H1 (cell line): ENCODE data around the gene FRMD4B. TPM values are rescaled to one million over a fixed set of nuclear protein-coding genes. Genes with fewer than 3 reads are reported as not detected.

Source experiments
- CTCF ChIA-PET: fragments of 300-600 bp; sonication (Branson Sonifier 250); formaldehyde crosslinking; loops from one replicate; lab custom pipeline; 2021; ENCODE audit not compliant: partially characterized antibody; lab: Charles Lee
- POLR2A ChIA-PET: fragments of 300-600 bp; sonication (Branson Sonifier 250); formaldehyde crosslinking; loops from one replicate; lab custom pipeline; 2021; ENCODE audit warnings: inconsistent platforms; ENCODE audit not compliant: partially characterized antibody; lab: Charles Lee
- DNase-seq, 2 experiments: peaks; one replicate each; pipeline versions ENCODE4 v3.0.0 to v3.0.0-alpha.2; 2010 to 2022; ENCODE audit warnings: low spot score in 2 of 2, low read depth in 1 of 2, mixed read lengths in 1 of 2
- FAIRE-seq: peaks from 2 replicates; lab custom pipeline; 2011; peaks lifted over from hg19 to GRCh38; lab: Jason Lieb, UNC
- H2AFZ ChIP-seq: 2 replicates; pipeline ENCODE4 v1.8.1; 2012; ENCODE audit warnings: low read length, inconsistent platforms
- H2AK5ac ChIP-seq: 2 replicates; pipeline ENCODE4 v1.6.1; 2013; ENCODE audit warnings: low read depth, low read length
- H2BK120ac ChIP-seq: replicated peaks from 2 replicates; pipeline ENCODE3; 2013; ENCODE audit warnings: low read depth, low read length, inconsistent platforms
- H2BK12ac ChIP-seq: 2 replicates; pipeline ENCODE4 v1.6.1; 2013; ENCODE audit warnings: low read depth, low read length
- H2BK15ac ChIP-seq: 2 replicates; pipeline ENCODE4 v1.6.1; 2013; ENCODE audit warnings: low read length
- H2BK20ac ChIP-seq: 2 replicates; pipeline ENCODE4 v1.6.1; 2013; ENCODE audit warnings: low read length
- H2BK5ac ChIP-seq: 2 replicates; pipeline ENCODE4 v1.6.1; 2013; ENCODE audit warnings: low read depth, low read length
- H3K14ac ChIP-seq: 2 replicates; pipeline ENCODE4 v1.6.1; 2013; ENCODE audit warnings: inconsistent platforms; ENCODE audit not compliant: insufficient read length
- H3K18ac ChIP-seq: 2 replicates; pipeline ENCODE4 v1.6.1; 2013; ENCODE audit warnings: low read length; ENCODE audit errors: extremely low read depth
- H3K23ac ChIP-seq: 2 replicates; pipeline ENCODE4 v1.6.1; 2013; ENCODE audit warnings: inconsistent platforms; ENCODE audit not compliant: insufficient read length
- H3K23me2 ChIP-seq: 2 replicates; pipeline ENCODE4 v1.6.1; 2013; ENCODE audit warnings: low read depth, low read length
- H3K27ac ChIP-seq: 2 replicates; pipeline ENCODE4 v1.6.1; 2011; ENCODE audit warnings: low read depth, low read length, inconsistent platforms
- H3K27me3 ChIP-seq, 4 experiments: replicated peaks in 1 of 4; 1 replicate in 1 of 4; 2 replicates in 3 of 4; pipeline versions ENCODE4 v1.6.1 to v1.8.1; 2011 to 2013; ENCODE audit warnings: low read length in 3 of 4, mild to moderate bottlenecking in 3 of 4, inconsistent platforms in 2 of 4, mixed read lengths in 2 of 4, moderate library complexity in 1 of 4; ENCODE audit not compliant: control insufficient read depth in 3 of 4, insufficient read depth in 3 of 4; ENCODE audit errors: extremely low read depth in 1 of 4
- H3K36me3 ChIP-seq, 4 experiments: 2 replicates each; pipeline versions ENCODE4 v1.6.1 to v1.8.1; 2011 to 2013; ENCODE audit warnings: mild to moderate bottlenecking in 4 of 4, low read length in 3 of 4, moderate library complexity in 2 of 4, control low read depth in 1 of 4, inconsistent platforms in 1 of 4; ENCODE audit not compliant: insufficient read depth in 4 of 4, control insufficient read depth in 2 of 4
- H3K4ac ChIP-seq: replicated peaks from 2 replicates; pipeline ENCODE3; 2013; ENCODE audit warnings: low read length, low read depth, mixed read lengths, inconsistent platforms; ENCODE audit not compliant: insufficient read length
- H3K4me1 ChIP-seq, 4 experiments: replicated peaks in 1 of 4; 1 replicate in 1 of 4; 2 replicates in 3 of 4; pipeline versions ENCODE4 v1.6.1 to v1.8.1; 2011 to 2013; ENCODE audit warnings: low read length in 3 of 4, inconsistent platforms in 2 of 4, mixed read lengths in 1 of 4; ENCODE audit not compliant: insufficient read depth in 4 of 4, control insufficient read depth in 3 of 4
- H3K4me2 ChIP-seq, 2 experiments: 2 replicates each; pipeline versions ENCODE4 v1.6.1 to v1.8.1; 2011 to 2013; ENCODE audit warnings: low read depth in 2 of 2, low read length in 2 of 2, control low read depth in 1 of 2, inconsistent platforms in 1 of 2, mild to moderate bottlenecking in 1 of 2; ENCODE audit not compliant: insufficient read depth in 1 of 2
- H3K4me3 ChIP-seq, 4 experiments: fragments of 200-600, 300-600 bp in 1 of 4; sonication (generic), shearing (Covaris generic), sonication (Bioruptor Twin) in 1 of 4; 2 replicates each; pipeline versions ENCODE4 v1.5.1 to v1.8.1; 2011 to 2016; ENCODE audit warnings: low read length in 4 of 4, low read depth in 3 of 4, control low read depth in 2 of 4, inconsistent platforms in 2 of 4, mild to moderate bottlenecking in 2 of 4, mixed read lengths in 1 of 4, moderate library complexity in 1 of 4; ENCODE audit not compliant: insufficient read depth in 2 of 4; ENCODE audit errors: extremely low read depth in 1 of 4
- H3K56ac ChIP-seq: replicated peaks from 2 replicates; pipeline ENCODE3; 2013; ENCODE audit warnings: low read depth, mild to moderate bottlenecking, mixed read lengths, low read length, inconsistent platforms; ENCODE audit not compliant: insufficient read length
- H3K79me1 ChIP-seq: 2 replicates; pipeline ENCODE4 v1.6.1; 2013; ENCODE audit warnings: low read depth, low read length, control low read depth
- H3K79me2 ChIP-seq, 2 experiments: 2 replicates each; pipeline versions ENCODE4 v1.6.1 to v1.8.1; 2012 to 2013; ENCODE audit warnings: low read length in 2 of 2, mild to moderate bottlenecking in 2 of 2, inconsistent platforms in 1 of 2; ENCODE audit not compliant: insufficient read depth in 2 of 2, control insufficient read depth in 1 of 2
- H3K9ac ChIP-seq, 4 experiments: replicated peaks in 1 of 4; 1 replicate in 1 of 4; 2 replicates in 3 of 4; pipeline versions ENCODE4 v1.6.1 to v1.8.1; 2011 to 2013; ENCODE audit warnings: low read depth in 3 of 4, low read length in 3 of 4, control low read depth in 2 of 4, mild to moderate bottlenecking in 2 of 4, moderate library complexity in 2 of 4, inconsistent platforms in 1 of 4; ENCODE audit errors: extremely low read depth in 1 of 4
- H3K9me3 ChIP-seq, 2 experiments: 2 replicates each; pipeline versions ENCODE4 v1.6.1 to v1.8.1; 2012 to 2013; ENCODE audit warnings: mild to moderate bottlenecking in 2 of 2, moderate library complexity in 2 of 2, control low read depth in 1 of 2, inconsistent platforms in 1 of 2, low read depth in 1 of 2, low read length in 1 of 2, mixed read lengths in 1 of 2; ENCODE audit not compliant: insufficient read depth in 2 of 2
- H4K20me1 ChIP-seq, 2 experiments: replicated peaks in 1 of 2; 2 replicates each; pipeline versions ENCODE3 to v1.8.1; 2011 to 2013; ENCODE audit warnings: inconsistent platforms in 2 of 2, low read length in 2 of 2, mild to moderate bottlenecking in 1 of 2; ENCODE audit not compliant: insufficient read depth in 2 of 2, control insufficient read depth in 1 of 2
- H4K5ac ChIP-seq: 2 replicates; pipeline ENCODE4 v1.6.1; 2013; ENCODE audit warnings: low read length, low read depth, mixed read lengths, inconsistent platforms; ENCODE audit not compliant: insufficient read length
- H4K8ac ChIP-seq: 2 replicates; pipeline ENCODE4 v1.8.0; 2013; ENCODE audit warnings: mild to moderate bottlenecking, moderate library complexity, low read length, inconsistent platforms; ENCODE audit not compliant: insufficient read depth; ENCODE audit errors: extremely low read depth
- H4K91ac ChIP-seq: replicated peaks from 2 replicates; pipeline ENCODE3; 2013; ENCODE audit warnings: low read length, mixed read lengths, inconsistent platforms; ENCODE audit not compliant: insufficient read length
- HDAC2 ChIP-seq, 2 experiments: fragments of 300-600 bp in 1 of 2; sonication (generic) in 1 of 2; IDR thresholded peaks; 2 replicates each; pipeline ENCODE4 v1.6.1; 2011 to 2012; ENCODE audit warnings: low read depth in 2 of 2, low read length in 2 of 2, mild to moderate bottlenecking in 2 of 2, moderate library complexity in 2 of 2, borderline replicate concordance in 1 of 2, inconsistent platforms in 1 of 2
- POLR2A ChIP-seq, 2 experiments: IDR thresholded peaks; 1 replicate in 1 of 2; 2 replicates in 1 of 2; pipeline ENCODE4 v1.6.1; 2011; ENCODE audit warnings: low read depth in 2 of 2, low read length in 2 of 2, mild to moderate bottlenecking in 2 of 2; ENCODE audit errors: control extremely low read depth in 1 of 2
- SAP30 ChIP-seq: fragments of 300-600 bp; sonication (generic); IDR thresholded peaks from 2 replicates; pipeline ENCODE4 v1.7.1; 2012; ENCODE audit warnings: low read length, moderate library complexity, mild to moderate bottlenecking, inconsistent platforms; ENCODE audit not compliant: insufficient read depth, insufficient replicate concordance
- SIX5 ChIP-seq: IDR thresholded peaks from 2 replicates; pipeline ENCODE4 v1.6.1; 2011; ENCODE audit warnings: mild to moderate bottlenecking, low read depth, low read length
- TBP ChIP-seq: IDR thresholded peaks from 2 replicates; pipeline ENCODE4 v1.6.1; 2011; ENCODE audit warnings: low read depth, low read length, improper control_type of control experiment
- TCF12 ChIP-seq: IDR thresholded peaks from 2 replicates; pipeline ENCODE4 v1.6.1; 2011; ENCODE audit warnings: low read depth, mild to moderate bottlenecking, low read length
- YY1 ChIP-seq: IDR thresholded peaks from 2 replicates; pipeline ENCODE4 v1.6.1; 2011; ENCODE audit warnings: low read depth, mild to moderate bottlenecking, low read length
- WGBS, 2 experiments: shearing (Covaris generic) in 1 of 2; methylation state at CpG; one replicate each; pipeline versions ENCODE4 v1.1.6 to v1.1.7; 2013 to 2015; ENCODE audit warnings: low lambda C conversion rate in 2 of 2, mixed read lengths in 2 of 2, inconsistent platforms in 1 of 2, low coverage in 1 of 2, missing lambda C conversion rate in 1 of 2; ENCODE audit not compliant: insufficient replicate concordance in 2 of 2, insufficient coverage in 1 of 2, insufficient read length in 1 of 2; ENCODE audit errors: extremely low coverage in 1 of 2, missing lambda C conversion rate in 1 of 2; 5-methylcytosine and 5-hydroxymethylcytosine counted together
- polyA plus RNA-seq, 7 experiments: library from polyadenylated mRNA; depleted of rRNA in 3 of 7; stranded (reverse) in 5 of 7; unstranded in 2 of 7; fragments of >200 nt in 5 of 7; fragments of 200-250 nt in 2 of 7; gene quantifications; 1 replicate in 5 of 7; 2 replicates in 1 of 7; 4 replicates in 1 of 7; pipeline versions ENCODE4 v1.2.1 to v1.2.3, GENCODE V29; 2011 to 2013; ENCODE audit warnings: missing spikeins in 2 of 7, mixed read lengths in 2 of 7
- total RNA-seq: library from RNA; stranded (reverse); fragmentation: NEBNext Ultra II Directional; extraction: Animal tissue kit (Norgen Biotek cat#: 25700); gene quantifications from 2 replicates; pipeline ENCODE4 v1.2.1, GENCODE V29; 2021
- TF ChIP-seq, protein P1 (sequence below): IDR thresholded peaks from 2 replicates; pipeline ENCODE4 v1.6.1; 2012; ENCODE audit warnings: low read length, inconsistent platforms

The FRMD4B gene
- total and polyA plus RNA-seq, 2 of the 8 experiments (the other 6 are each of a cell fraction or from before 2014, with no cell fraction given), result 2.7 to 7.2 TPM

DNA sequence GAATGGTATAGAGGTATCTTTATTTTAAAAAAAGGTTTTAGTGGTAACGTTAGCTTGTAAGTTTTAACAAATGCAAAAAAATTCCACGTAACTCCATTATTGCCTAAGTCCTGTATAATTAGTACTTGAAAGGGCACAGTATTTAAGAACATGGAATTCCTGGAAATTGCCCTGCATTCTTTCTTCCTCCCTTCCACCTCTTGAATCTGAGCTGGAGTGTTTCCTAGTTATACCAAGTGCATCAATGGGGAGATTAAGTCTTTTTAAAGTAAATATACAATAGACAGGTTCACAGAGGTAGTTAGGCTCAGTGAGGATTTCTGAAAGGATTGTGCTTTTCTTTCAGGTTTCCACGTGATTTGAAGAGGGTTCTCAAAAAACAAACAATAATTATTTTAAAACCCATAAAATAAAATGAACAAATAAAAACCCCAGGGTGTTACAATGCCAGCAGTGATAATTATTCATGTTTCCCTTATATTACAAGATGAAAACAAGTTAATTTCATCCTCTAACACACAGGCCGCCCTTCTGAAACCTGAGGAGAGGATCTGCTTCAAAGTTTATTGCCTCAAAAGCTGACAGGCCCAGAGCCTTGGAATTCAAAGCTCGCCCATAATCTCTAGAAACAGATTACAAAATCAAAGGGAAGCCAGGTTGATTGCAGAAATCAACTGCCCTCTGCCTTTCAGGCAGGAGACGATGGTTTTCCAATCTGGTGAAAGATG is 134.6 kb downstream of the FRMD4B start:
- Histone ChIP-seq H3K27me3 (peaks cover 5 to 24% (median 22%) of the 10 kb centered on the region in 4 experiments), H4K8ac (no peak overlapping the region), H3K14ac (no peak overlapping the region), H3K27ac (no peak overlapping the region), H3K4me3 (no peak overlapping the region), H3K9me3 (no peaks in the 10 kb centered on the region), H2BK15ac (no peak overlapping the region), H2BK20ac (no peak overlapping the region), H3K9ac (no peak overlapping the region), H3K79me1 (no peaks in the 10 kb centered on the region), H2AFZ (no peak overlapping the region), H4K20me1 (peaks cover 0 to 3% of the 10 kb centered on the region in 2 experiments), H4K5ac (no peak overlapping the region), H2AK5ac (no peak overlapping the region), H2BK120ac (no peak overlapping the region), H3K4me2 (no peak overlapping the region), H3K4ac (no peak overlapping the region), H3K18ac (no peak overlapping the region), H3K79me2 (no peaks in the 10 kb centered on the region), H3K4me1 (peaks cover 0 to 8% (median 0%) of the 10 kb centered on the region in 4 experiments; a peak in 2 of 7 replicates), H2BK12ac (no peak overlapping the region), H2BK5ac (no peak overlapping the region), H4K91ac (no peak overlapping the region), H3K56ac (no peak overlapping the region), H3K23ac (no peak overlapping the region), H3K23me2 (no peaks in the 10 kb centered on the region; the same call in 1 of the 2 replicates), H3K36me3 (no peaks in the 10 kb centered on the region)
- WGBS, 2 experiments, result 80% methylated on average over 6 of the region's 6 CpGs; no CpG with 5 or more reads in 1 of the 2 experiments
- no peak for TF ChIP-seq TCF12
- no peak for TF ChIP-seq SAP30
- TF ChIP-seq HDAC2 (IDR thresholded peaks at IDR 0.05; ENCODE audit: borderline replicate concordance in 1 of 2, low read depth in 2 of 2, low read length in 2 of 2), result no peak
- TF ChIP-seq YY1, result no peak
- TF ChIP-seq TBP, result no peak
- TF ChIP-seq SIX5, result no peak
- TF ChIP-seq POLR2A (IDR thresholded peaks at IDR 0.05; ENCODE audit: control extremely low read depth in 1 of 2, low read depth in 2 of 2, low read length in 2 of 2), result no peak
- TF ChIP-seq, protein P1, sequence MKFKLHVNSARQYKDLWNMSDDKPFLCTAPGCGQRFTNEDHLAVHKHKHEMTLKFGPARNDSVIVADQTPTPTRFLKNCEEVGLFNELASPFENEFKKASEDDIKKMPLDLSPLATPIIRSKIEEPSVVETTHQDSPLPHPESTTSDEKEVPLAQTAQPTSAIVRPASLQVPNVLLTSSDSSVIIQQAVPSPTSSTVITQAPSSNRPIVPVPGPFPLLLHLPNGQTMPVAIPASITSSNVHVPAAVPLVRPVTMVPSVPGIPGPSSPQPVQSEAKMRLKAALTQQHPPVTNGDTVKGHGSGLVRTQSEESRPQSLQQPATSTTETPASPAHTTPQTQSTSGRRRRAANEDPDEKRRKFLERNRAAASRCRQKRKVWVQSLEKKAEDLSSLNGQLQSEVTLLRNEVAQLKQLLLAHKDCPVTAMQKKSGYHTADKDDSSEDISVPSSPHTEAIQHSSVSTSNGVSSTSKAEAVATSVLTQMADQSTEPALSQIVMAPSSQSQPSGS, result no peak
- ChIA-PET POLR2A (interaction anchor here (0.6 to 1.4 kb wide), 2 partner anchors 8 to 12 kb away, joined by 3 to 6 read pairs; no protein-coding TSS in a partner anchor), CTCF (interaction anchor here (0.6 to 1.8 kb wide), 5 partner anchors 14 to 373 kb away, joined by 3 to 5 read pairs (median 3); no protein-coding TSS in a partner anchor)
- FAIRE-seq (no peak), DNase-seq (no peak)
